ENCODE results near the gene DCP1B. TPM values are rescaled to one million over a fixed set of nuclear protein-coding genes. Genes with fewer than 3 reads are reported as not detected.

Gene DCP1B
- polyA plus RNA-seq, 2 of the 4 experiments (the other 2 are of a cell fraction) = 7.7 to 19.2 TPM

- FAIRE-seq = no peak
- H3K4me1 ChIP-seq = no peaks in the 10 kb centered on the region
- no peak overlapping the region for H3K4me3 ChIP-seq
- DNase-seq (ENCODE audit: low read depth in 1 of 2, low spot score in 1 of 2) = no peak
- no peak overlapping the region for H3K27ac ChIP-seq
- 10% methylated on average over 3 of the region's 3 CpGs for WGBS (ENCODE audit: missing lambda C conversion rate)
- no peaks in the 10 kb centered on the region for H3K9me3 ChIP-seq
- TF ChIP-seq NPAS2 (CRISPR knock-in tag; IDR thresholded peaks at IDR 0.05; ENCODE audit: borderline replicate concordance) = no peak
- no peak for TF ChIP-seq MAX (IDR thresholded peaks at IDR 0.05)
- TF ChIP-seq POLR2A (IDR thresholded peaks at IDR 0.05; ENCODE audit: low read length) = no peak
- no peak for TF ChIP-seq E2F6 (IDR thresholded peaks at IDR 0.05; ENCODE audit: borderline replicate concordance, low read depth)
- no peak for TF ChIP-seq NR3C1 (IDR thresholded peaks at IDR 0.05)
- no peak for TF ChIP-seq ATOH8 (CRISPR knock-in tag; IDR thresholded peaks at IDR 0.05; ENCODE audit: low read depth)
- TF ChIP-seq RFX5 (IDR thresholded peaks at IDR 0.05) = no peak
- no peak for TF ChIP-seq PHF8 (IDR thresholded peaks at IDR 0.05; ENCODE audit: borderline replicate concordance, low read depth)
- TF ChIP-seq POLR2AphosphoS2 (conservative IDR thresholded peaks at IDR 0.05; ENCODE audit: low read length) = no peak
- no peak for ATAC-seq
- no peak overlapping the region for H3K4me2 ChIP-seq
- ChIA-PET CTCF (interaction anchor here (2.0 to 7.3 kb wide), 3 partner anchors 10 to 135 kb away, joined by 6 to 54 read pairs (median 7); no protein-coding TSS in a partner anchor), POLR2A (no interaction called here)
Observed at GRCh38 chr12:1925684-1926006, 78.6 kb downstream of the DCP1B start.

- ATAC-seq (no peak), FAIRE-seq (no peak), DNase-seq (ENCODE audit: low read depth in 1 of 2, low spot score in 1 of 2) (no peak)
- Histone ChIP-seq H3K4me3 (no peak overlapping the region), H3K4me1 (no peaks in the 10 kb centered on the region), H3K27ac (no peak overlapping the region), H3K9me3 (no peaks in the 10 kb centered on the region), H3K4me2 (no peak overlapping the region)
- TF ChIP-seq ELK1 (IDR thresholded peaks at IDR 0.05; ENCODE audit: low read depth, low read length) (no peak), ZFP36 (IDR thresholded peaks at IDR 0.05; ENCODE audit: borderline replicate concordance, partially characterized antibody) (no peak), KDM1A (IDR thresholded peaks at IDR 0.05; ENCODE audit: low read depth) (no peak), NR3C1 (IDR thresholded peaks at IDR 0.05) (no peak), POLR2A (IDR thresholded peaks at IDR 0.05; ENCODE audit: low read length) (no peak), REST (IDR thresholded peaks at IDR 0.05) (no peak), EHMT2 (IDR thresholded peaks at IDR 0.05; ENCODE audit: low read depth) (no peak), GATA3 (IDR thresholded peaks at IDR 0.05; ENCODE audit: borderline replicate concordance) (no peak), ZC3H11A (IDR thresholded peaks at IDR 0.05) (no peak), CHD4 (IDR thresholded peaks at IDR 0.05; ENCODE audit: borderline replicate concordance) (no peak), USF2 (IDR thresholded peaks at IDR 0.05) (no peak), PHF8 (IDR thresholded peaks at IDR 0.05; ENCODE audit: borderline replicate concordance, low read depth) (no peak), EHF (CRISPR knock-in tag; IDR thresholded peaks at IDR 0.05) (no peak), POLR2AphosphoS2 (conservative IDR thresholded peaks at IDR 0.05; ENCODE audit: low read length) (no peak), TP53 (CRISPR knock-in tag; IDR thresholded peaks at IDR 0.05) (no peak), HOXB13 (CRISPR knock-in tag; IDR thresholded peaks at IDR 0.05; ENCODE audit: low read depth) (no peak), RCOR1 (IDR thresholded peaks at IDR 0.05; ENCODE audit: low read depth, low read length) (no peak), ZNF302 (CRISPR knock-in tag; IDR thresholded peaks at IDR 0.05) (no peak), MYC (IDR thresholded peaks at IDR 0.05; ENCODE audit: borderline replicate concordance, low read length) (no peak)
- ChIA-PET POLR2A (no interaction called here), CTCF (interaction anchor here (0.7 to 7.3 kb wide), 4 partner anchors 9 to 289 kb away, joined by 4 to 54 read pairs (median 6); no protein-coding TSS in a partner anchor)
- 37% methylated on average over 7 of the region's 7 CpGs for WGBS (ENCODE audit: missing lambda C conversion rate)
Observed at GRCh38 chr12:1924996-1925683, 79.1 kb downstream of the DCP1B start.
